Subcutaneous adipose tissue (tissue), 4 donors: Measurements from ENCODE around the gene NRP2. TPM values are rescaled to one million over a fixed set of nuclear protein-coding genes. Genes with fewer than 3 reads are reported as not detected.

Experiments
- total RNA-seq, 4 donors: library from RNA; depleted of rRNA; stranded (reverse); fragments of >200 nt; gene quantifications; one replicate each; pipeline ENCODE4 v1.1.0, GENCODE V29; 2016
- TF ChIP-seq, protein P1 (sequence below): fragments of 450-650 bp; IDR thresholded peaks from one replicate; pipeline ENCODE4 v1.5.1; 2016; ENCODE audit warnings: low read depth, mild to moderate bottlenecking, control low read depth, antibody characterized with exemption, moderate library complexity

NRP2 gene
- total RNA-seq, 4 donors from 2014 or later, result 29.2 to 70.9 (median 56.1) TPM

DNA sequence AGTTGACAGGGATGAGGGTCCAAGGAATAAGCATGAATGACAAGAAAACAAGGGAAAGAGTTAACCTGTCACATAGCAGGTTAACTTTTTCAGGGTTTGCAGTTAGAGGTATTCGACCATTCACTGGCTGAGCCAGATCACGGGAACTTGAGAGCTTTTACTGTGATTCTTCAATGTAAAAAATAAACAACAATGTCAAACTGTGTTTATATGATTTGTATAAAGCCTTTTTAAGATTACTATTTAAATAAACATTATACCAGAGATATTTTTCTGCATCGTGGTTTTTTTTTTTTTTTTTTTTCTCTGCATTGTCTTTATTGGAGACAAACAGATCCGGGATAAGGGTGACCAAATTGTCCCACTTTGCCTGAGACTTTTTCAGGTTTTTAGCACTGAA lies 115.6 kb downstream of the NRP2 start:
- TF ChIP-seq, protein P1, sequence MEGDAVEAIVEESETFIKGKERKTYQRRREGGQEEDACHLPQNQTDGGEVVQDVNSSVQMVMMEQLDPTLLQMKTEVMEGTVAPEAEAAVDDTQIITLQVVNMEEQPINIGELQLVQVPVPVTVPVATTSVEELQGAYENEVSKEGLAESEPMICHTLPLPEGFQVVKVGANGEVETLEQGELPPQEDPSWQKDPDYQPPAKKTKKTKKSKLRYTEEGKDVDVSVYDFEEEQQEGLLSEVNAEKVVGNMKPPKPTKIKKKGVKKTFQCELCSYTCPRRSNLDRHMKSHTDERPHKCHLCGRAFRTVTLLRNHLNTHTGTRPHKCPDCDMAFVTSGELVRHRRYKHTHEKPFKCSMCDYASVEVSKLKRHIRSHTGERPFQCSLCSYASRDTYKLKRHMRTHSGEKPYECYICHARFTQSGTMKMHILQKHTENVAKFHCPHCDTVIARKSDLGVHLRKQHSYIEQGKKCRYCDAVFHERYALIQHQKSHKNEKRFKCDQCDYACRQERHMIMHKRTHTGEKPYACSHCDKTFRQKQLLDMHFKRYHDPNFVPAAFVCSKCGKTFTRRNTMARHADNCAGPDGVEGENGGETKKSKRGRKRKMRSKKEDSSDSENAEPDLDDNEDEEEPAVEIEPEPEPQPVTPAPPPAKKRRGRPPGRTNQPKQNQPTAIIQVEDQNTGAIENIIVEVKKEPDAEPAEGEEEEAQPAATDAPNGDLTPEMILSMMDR, result no peak

DNA sequence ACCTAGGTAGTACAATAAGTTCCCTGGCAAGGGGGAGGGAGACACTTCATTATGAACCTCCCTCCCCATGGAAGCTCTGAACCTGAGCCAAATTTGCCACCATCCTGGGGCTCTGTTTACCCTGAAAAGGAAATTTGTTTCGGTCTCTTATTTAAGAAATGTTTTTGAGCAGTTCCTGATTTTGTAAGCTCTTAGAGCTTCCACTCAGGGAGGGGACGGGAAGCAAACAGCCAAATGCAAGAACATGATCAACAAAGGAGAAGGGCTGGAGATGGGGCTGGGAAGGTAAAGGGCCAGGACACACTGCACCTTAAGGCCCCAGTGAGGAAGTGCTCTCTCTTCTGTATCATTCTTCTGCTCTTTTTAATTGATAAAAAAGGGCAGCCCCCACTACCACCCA lies 117.9 kb downstream of the NRP2 start:
- TF ChIP-seq, protein P1, result no peak

DNA sequence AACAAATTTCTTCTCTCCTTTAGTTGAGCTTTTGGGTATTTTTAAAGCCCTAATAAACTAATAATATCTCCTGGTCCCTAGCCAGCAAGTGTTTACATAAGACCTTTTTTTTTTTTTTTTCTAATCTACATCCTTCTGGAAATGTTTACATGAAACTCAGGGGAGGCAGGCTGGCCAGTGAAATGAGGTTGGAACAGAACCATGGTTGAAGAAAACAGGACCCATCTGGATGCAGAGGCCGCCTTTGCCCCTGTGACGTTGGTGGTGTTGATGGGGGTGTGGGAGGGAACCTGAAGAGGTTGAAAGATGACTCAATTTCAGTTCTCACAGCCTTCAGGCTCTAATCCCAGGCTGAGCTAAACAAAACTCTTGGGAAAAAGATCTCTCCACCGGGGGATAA lies 118.5 kb downstream of the NRP2 start:
- TF ChIP-seq, protein P1, result no peak

DNA sequence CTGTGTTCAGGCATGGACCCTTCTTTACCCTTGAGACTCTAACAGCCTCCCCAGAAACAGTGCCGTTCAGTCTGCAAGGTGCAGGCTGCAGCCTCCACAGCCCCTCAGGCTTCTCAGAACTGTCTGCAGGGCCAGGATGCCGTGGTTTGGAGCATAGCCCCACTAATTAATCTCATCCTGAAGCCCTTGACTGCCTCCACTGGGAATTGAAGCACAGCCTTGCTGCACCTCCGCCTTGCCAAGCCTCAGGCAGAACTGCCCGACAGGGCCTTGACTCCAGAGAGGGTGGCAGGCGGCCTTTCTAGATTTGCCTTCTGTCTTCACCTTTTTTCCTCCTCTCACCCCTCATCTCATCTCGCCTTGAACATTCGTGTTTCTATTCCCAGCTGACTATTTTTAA lies 119.8 kb downstream of the NRP2 start:
- TF ChIP-seq, protein P1, result no peak

DNA sequence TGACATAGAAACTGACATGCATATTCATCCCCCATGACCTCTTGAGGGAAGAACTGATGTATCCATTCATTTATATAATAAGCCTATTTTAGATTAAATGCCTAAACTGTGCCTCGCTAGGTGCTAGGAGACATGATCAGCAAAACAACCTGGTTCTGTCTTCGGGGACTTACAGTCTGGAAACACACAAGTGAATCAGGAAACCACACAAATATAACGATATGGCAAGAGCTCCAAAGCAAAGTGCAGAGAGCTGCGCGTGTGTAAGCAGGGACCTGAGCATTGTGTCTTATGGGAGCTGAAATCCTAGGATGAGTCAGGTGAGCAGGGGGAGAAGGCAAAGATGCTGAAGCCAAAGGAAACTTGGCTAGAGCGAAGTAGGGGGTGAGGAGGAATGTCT lies 120.6 kb downstream of the NRP2 start:
- TF ChIP-seq, protein P1, result no peak

DNA sequence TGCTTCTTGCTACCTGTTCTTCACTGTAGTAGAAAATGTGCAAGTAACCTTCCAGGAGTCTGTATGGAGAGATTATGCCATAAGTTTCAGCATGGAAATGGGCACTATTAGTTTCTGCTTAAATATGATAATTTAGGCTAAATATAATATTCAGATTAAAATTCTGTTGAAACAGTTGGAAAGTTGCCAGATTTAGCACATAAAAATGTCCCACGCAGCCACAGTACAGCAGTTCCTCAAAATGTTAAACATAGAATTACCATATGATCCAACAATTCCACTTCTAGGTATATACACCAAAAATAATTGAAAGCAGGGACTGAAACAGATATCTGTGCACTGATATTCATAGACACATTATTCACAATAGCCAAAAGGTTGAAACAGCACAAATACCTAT lies 121.2 kb downstream of the NRP2 start:
- TF ChIP-seq, protein P1, result no peak

DNA sequence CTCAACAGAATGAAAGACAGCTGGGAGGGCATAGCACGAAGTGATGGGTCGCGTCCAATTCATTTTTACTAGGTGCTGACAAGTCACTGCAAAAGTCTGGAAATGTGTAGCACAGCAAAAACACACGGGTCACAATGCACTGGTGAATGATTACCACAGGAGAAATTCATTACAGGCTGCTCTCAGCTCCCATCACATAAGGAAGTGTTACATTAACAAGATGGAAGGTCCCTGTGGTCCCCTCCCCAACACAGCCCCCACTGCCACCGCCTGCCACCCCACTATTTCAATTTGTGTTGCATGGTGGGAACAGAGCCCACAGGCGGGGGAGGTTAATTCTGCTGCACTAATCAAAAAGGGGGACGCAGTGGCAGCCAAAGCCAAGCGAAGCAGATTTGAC lies 122.8 kb downstream of the NRP2 start:
- TF ChIP-seq, protein P1, result no peak
